PC-9 (cell line): Measurements from ENCODE around the gene ENAH.

Source experiments
- EZH2 ChIP-seq: fragments of 200-600 bp; sonication (generic); IDR thresholded peaks from 2 replicates; pipeline ENCODE4 v1.8.0; 2017; ENCODE audit warnings: antibody characterized with exemption, low read depth
- TF ChIP-seq, protein P1 (sequence below): fragments of 200-600 bp; sonication (generic); conservative IDR thresholded peaks from 2 replicates; pipeline ENCODE4 v1.6.1; 2017; ENCODE audit warnings: mixed run types, antibody characterized with exemption, mild to moderate bottlenecking, moderate library complexity

DNA sequence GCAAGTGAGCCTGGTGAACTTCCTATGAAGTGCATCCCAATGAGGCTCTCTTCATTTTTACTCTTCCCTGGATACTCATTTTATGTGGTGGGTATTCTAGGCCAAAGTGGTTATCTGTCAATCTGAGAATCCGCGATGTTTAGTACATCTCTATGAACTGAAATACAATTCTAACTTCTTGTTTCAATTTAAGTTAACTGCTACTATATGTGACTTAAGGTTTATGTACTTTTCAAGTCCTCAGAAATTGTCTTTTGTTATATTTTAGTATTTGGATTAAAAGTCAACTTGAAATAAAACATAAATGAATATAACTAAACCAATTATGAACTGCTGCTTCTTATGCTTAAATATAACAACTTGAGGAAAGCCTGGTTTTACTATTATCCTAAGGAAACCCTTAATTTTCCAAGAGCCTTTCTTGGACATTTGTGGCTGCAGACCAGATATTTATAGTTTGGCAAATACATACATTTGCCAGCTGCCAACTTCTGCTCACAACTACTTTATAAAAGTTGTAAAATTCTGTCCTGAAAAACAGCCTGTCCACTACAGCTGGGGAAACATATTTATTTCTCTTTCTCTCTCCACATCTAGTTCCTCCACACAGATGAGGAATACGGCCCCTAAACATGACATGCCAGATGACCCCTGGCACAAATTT, 60.4 kb downstream of the ENAH start:
- TF ChIP-seq, protein P1, sequence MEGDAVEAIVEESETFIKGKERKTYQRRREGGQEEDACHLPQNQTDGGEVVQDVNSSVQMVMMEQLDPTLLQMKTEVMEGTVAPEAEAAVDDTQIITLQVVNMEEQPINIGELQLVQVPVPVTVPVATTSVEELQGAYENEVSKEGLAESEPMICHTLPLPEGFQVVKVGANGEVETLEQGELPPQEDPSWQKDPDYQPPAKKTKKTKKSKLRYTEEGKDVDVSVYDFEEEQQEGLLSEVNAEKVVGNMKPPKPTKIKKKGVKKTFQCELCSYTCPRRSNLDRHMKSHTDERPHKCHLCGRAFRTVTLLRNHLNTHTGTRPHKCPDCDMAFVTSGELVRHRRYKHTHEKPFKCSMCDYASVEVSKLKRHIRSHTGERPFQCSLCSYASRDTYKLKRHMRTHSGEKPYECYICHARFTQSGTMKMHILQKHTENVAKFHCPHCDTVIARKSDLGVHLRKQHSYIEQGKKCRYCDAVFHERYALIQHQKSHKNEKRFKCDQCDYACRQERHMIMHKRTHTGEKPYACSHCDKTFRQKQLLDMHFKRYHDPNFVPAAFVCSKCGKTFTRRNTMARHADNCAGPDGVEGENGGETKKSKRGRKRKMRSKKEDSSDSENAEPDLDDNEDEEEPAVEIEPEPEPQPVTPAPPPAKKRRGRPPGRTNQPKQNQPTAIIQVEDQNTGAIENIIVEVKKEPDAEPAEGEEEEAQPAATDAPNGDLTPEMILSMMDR = no peak
- no peak for TF ChIP-seq EZH2
